Activated CD4-positive, alpha-beta T cell treated with anti-CD3 and anti-CD28 coated beads, Interleukin-10, Interleukin-2, amounts not matched to agents 100 ng/mL and 50 ng/mL, durations not matched to agents 16 hours and 8 hours (primary cell): ENCODE measurements around the gene TLX3.

ENCODE experiments used
- DNase-seq: peaks from one replicate; pipeline ENCODE4 v3.0.0-alpha.2; 2020

TLX3 gene

DNA sequence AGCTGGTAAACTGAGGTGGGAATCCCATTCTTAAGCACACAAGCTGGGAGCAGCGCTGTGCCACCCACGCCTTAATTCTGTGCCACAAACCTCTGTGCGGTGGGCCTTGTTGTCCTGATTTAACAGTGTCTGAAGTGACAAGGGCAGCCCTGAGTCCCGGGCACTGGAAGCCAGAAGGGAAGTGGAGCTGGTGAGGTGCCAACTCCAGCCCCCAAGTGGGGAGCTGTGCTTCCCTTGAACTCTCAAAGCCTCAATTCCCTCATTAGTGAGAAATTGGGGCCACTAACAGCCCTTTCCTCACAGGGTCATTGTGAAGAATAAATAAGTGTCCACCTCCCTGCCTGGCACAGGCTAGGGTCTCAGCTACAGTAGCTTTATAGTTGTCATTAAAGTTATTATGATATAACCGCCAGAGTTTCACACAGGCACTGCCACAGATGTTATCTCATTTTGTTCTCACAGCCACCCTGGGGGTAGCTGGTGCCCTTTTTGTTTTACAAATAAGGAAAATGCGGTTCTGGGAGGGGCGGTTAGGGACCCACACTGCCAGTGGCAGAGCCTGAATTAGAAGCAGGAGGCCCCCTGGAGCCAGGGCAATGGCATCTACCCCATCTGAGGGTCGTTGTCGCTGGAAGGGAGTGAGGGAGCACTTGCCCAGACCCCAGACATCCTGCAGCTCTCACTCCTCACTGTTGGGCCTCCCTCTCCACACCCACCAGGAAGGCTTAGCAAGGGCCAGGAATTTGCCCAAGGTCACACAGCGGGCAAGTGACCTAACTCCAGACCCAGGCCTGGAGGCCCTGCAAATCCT lies 2.1 kb upstream of the TLX3 start:
- DNase-seq: no peak

DNA sequence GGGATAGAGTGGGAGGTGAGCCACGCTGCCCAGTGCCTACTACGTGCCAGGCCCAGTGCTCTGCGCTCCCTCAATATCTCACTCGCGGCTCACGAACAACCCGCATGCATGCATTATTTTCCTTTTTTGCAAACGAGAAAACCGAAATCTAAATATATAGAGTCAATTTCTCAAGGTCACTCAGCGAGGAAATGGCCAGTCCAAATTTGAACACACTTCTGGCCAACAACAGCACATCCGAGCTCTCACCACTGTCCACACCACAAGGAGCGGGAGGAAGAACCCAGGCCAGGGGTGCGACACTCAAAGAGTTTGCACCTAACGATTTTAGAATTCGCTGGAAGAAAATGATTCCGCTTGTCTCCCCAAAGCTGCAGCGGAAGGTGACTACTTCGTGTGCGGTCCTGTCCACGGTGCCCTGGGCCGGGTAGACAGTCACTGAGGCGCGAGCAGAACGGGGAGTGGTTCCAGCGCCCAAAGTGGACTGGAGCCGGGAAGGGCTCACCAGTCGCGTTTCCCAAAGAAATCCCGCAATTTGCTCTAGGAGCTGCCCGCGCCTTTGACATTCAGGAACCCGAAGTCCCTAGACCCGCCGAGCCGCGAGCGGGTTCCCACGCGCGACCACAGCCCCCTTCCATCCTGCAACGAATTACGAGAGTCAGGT lies 1.1 kb upstream of the TLX3 start:
- DNase-seq: no peak

DNA sequence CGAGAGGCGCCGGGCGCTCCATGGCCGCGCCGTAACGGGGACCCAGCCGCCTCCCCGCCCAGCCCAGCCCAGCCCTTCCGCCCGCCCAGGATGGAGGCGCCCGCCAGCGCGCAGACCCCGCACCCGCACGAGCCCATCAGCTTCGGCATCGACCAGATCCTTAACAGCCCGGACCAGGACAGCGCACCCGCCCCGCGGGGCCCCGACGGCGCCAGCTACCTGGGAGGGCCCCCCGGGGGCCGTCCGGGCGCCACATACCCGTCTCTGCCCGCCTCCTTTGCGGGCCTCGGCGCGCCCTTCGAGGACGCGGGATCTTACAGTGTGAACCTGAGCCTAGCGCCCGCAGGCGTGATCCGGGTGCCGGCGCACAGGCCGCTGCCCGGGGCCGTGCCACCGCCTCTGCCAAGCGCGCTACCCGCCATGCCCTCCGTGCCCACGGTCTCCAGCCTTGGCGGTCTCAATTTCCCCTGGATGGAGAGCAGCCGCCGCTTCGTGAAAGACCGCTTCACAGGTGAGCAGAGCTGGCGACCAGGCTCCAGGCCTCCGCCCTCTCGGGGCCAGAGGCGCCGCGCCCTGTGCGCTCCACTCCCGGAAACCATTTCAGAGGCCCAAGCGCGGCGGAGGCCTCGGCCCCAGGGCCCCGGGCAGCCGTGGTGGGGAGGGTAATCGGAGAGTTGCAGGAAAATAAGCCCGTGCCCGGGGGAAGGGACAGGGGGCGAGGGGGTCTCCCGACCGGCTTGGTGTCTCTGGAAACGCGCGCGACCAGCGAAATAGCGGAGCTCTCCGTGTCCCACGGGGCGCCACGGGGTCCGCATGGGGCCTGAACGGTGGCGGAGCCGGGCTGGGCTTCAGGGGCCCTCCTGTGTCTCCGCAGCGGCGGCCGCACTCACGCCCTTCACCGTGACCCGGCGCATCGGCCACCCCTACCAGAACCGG lies 496 bp downstream of the TLX3 start:
- DNase-seq: no peak

DNA sequence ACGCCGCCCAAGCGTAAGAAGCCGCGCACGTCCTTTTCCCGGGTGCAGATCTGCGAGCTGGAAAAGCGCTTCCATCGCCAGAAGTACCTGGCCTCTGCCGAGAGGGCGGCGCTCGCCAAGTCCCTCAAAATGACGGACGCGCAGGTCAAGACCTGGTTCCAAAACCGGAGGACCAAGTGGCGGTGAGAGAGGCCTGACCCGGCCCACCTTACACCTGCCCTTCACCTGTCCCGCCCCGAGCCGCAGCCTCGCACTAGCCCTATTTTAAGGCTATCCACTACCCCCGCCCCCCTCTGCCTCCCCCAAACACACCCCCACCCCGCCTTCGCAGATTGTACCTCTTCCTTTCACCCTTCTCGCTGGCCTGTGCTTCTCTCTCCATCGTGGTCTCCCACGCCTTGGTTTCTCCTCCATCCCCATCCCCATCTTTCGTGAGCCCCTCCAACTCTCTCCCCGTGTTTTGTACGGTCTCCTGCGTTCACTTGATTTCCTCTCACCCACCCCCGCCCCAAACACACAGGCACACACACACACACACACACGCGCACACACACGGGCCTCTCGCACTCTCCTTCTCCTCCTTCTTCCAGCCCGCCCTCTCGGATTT lies 1.3 kb downstream of the TLX3 start:
- DNase-seq: peak; percentile 56

DNA sequence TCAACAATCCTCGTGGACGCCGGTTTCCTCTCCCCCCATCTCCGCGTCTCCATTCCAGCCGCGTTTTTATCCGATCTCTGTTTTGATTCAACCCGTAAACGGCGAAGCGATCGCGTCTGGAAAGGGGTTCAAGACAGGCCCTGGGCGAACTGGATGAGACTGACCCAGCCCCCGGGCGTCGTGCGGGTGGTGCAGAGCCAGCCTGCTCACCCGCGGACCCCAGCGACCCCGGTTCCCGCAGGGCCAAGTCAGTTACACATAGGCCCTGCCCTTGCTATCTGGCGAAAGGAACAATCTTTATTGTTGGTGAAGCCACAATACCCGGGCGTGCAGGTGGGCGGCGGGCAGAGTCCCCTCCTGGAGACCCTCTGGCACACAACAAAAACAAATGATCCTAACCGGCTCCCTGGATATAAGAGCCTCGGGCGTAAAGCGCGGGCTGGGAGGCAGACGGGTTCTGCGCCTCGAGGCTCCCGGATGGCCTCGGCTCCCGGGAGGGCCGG lies 1.8 kb downstream of the TLX3 start:
- DNase-seq: no peak

DNA sequence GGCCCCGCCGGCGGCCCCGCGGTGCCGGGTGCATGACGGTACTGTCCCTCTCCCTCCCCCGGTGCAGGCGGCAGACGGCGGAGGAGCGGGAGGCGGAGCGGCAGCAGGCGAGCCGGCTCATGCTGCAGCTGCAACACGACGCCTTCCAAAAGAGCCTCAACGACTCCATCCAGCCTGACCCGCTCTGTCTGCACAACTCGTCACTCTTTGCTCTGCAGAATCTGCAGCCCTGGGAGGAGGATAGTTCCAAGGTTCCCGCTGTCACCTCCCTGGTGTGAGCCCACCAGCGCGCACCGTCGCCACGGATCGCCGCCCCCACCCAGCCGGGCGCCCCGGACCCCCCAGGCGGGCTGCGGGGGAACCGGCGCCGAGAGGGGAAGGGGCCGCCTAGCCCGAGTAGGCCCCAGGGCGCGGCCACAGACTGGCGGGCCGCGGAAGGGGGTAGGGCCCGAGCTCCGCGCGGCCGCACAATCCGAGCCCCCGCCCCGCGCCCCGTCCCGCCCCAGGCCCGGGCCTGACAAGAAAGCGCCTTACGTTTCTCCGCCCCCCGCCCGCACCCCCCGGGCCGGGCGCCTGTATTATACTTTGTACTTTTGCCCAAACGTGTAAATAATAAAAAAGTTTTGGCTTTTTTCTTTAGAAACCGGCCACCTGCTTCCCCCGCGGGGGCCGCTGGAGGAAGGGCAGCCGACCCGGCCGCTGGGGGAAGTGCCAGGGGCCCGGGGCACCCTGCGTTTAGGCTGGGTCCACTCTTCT lies 2.5 kb downstream of the TLX3 start:
- peak; percentile 29 for DNase-seq

DNA sequence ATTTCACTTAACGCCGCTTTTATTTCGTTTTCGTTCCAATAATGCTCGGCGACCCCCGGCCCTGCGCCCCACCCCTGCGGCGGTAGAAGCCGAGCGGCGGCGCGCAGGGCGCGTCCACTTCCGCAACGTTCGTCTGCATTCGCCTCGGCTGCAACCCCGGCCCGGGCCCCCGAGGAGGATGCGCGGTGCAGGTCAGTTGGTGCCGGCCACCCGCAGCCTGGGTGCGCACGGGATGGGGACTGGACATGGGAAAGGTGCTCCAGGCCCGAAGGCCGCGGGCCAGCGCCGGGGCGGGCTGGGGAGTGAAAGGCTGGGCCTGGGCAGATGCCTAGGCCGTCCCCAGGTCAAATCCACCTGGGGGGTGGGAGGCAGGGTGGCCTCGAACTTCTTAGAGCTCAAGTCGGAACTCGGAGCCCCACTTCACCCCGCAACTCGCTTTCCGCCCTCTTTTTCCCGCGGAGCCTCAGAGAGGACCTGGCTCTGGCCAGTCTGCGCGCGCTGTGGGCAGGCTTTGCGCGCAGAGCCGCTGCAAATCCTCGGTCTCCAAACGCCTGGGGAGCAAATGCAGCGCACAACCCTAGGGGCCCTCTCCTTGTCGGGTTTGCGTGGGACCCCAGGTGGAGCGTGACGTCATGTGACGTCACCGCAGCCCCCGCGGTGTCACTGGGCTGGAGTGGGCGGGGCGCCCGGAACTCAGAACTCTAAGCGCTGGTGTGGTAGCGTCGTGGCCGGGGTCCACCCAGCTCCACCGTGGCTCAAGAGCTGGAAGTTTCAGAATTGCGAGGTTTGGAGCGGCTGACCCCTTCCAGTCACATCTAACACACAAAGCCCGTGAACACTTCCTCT lies 3.3 kb downstream of the TLX3 start:
- DNase-seq: no peak

DNA sequence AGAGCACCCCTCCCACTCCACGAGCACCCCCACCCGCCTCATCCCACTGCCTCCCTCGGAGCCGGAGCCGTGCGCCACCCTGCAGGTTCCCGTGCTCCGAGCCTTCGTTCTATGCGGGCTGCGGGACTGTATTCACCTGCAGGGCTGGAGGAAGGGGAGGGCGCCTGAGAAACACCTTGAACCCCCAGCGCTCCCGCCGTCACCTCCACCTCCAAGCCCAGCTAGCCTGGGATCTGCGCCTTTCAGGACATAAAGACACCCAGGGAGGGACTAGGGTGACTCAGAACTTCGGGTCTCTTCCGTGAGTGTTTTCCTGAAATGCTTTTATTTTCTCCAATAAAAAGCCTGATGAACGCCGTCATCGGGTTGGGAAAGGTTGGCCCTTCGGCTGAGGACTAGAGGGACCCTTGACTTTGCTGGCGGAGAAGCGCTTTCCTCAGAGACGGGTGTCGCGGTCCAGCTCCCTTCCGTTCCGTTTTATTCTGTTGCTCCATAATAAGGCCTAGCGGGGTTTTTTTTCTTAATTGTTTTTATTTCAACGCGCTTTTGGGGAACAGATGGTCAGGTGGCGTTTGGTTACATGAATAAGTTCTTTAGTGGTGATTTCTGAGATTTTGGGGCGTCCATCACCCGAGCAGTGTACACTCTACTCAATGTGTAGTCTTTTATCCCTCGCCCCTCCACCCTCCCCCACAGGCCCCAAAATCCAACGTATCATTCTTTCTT lies 4.6 kb downstream of the TLX3 start:
- DNase-seq: no peak

DNA sequence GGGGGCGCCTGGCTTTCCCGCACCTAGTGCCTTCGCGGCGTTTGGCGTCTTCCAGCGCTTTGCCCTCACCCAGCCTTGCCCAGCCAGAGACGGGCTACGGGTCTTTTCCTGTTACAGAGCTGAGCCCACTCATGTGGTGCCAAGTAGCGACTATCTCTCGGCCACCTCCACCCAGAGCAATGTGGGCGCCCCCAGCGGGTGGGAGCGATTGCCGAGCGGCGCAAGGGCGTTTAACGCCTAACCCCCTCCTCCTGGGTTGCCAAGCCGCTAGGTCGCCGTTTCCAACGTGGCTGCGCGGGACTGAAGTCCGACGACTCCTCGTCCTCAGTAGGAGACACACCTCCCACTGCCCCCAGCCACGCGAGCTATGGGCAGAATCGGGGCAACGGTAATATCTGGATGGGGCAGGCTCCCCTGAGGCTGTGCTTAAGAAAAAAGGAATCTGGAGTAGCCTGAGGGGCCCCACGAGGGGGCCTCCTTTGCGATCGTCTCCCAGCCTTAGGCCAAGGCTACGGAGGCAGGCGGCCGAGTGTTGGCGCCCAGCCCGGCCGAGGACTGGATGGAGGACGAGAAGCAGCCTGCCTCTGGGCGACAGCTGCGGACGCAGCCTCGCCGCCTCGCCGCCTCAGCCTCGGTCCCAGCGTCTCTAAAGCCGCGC lies 5.8 kb downstream of the TLX3 start:
- no peak for DNase-seq

DNA sequence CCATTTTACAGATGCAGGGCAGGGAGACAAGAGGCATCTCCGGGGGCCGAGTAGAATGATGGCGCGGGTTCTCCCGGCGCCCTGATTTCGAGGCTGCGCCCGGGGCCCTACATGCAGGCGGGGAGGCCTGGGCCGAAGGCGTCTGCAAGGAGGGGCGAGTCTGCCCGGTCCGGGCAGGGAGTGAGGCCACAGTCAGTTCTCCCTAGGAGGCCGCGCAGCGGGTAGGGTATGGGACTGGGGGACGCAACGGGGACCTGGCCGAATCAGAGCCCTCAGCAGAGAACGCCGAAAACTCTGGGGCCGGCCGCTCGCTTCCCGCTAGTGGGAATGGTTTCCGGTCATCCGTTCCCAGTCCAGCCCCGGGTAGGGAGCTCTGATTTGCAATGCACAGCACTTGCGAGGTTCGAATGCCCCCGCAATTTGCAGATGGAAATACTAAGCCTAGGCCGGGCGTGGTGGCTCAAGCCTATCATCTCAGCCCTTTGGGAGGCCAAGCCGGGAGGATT lies 6.4 kb downstream of the TLX3 start:
- no peak for DNase-seq

DNA sequence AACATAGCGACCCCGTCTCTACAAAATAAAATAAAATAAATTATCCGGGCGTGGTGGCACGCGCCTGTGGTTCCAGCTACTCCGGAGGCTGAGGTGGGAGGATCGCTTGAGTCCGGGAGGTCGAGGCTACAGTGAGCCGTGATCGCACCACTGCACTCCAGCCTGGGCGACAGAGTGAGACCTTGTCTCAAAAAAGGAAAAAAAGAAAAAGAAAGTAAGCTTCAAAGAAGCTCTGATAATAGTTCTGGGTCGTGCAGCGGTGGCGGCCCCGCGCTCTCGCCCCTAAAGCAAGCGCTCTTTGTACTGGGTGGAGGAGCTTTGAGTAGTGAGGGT lies 6.8 kb downstream of the TLX3 start:
- DNase-seq: no peak

DNA sequence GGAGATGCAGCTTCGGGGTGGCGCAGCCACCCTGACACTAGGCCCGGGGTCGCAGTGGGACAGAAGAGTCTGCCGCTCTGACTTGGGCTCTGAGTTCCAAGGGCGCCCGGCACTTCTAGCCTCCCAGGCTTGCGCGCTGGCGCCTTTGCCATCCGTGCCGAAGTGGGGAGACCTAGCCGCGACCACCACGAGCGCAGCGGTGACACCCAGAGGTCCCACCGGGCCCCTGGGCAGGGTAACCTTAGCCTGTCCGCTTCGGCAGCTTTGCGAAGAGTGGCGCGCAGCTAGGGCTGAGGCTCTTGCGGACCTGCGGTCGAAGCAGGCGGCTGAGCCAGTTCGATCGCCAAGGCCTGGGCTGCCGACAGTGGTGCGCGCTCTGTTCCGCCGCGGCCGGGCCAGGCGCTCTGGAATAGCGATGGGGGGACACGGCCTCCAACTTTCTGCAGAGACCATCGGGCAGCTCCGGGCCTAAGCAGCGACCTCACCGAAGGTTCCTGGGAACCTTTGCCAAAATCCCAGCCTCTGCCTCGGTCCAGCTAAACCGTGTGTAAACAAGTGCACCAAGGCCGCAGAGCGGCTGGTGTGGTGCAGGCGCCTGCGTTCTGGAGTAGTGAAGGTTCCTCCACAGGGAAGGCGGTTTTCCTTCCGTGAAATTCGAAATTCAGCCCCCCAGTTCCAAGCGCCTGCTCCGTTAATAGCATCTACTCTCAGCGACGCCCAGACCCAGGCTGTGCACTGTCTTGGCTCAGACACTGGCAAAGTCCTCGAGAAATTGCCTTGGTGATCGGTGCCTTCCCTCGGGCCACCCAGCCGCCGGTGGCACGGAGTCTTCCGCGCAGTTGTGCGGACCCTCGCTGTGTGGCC lies 7.4 kb downstream of the TLX3 start:
- DNase-seq: no peak

DNA sequence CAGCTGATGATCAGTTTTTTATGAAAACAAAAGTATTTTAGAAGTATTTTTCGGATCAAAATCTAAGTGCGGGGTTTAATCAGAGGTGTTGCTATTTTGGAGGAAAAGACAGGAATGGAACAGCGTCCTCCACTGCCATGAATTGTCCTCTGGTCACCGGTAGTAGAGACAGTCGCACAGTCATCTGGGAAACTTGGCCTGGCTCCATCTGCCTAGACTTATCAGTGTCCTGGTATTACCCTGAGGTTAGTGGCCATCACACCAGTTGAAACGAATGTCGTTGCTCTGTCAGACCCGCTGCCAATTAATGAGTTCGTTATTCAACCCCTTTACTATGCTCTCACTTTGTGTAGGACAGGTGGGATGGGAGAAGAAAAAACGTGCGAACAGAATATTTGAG lies 8.2 kb downstream of the TLX3 start:
- DNase-seq: no peak

DNA sequence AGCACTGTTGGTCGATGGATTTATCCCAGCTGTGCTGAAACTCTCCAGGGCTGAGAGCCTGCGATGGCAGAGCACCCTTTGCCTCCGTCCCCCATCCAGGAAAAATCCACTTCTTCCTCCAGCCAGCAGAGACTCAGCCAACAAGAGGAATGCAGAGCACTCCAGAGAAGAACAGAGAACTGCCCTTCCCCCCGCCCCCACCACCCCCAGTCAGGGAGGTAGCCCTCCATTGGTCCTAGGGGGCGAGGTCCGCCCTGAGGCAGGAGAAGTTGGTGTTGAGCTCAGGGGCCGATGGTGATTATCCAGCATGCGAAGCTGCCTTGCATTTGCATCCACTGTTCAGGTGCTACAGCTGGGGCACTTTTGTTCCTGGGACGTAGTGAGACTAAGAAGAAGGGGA lies 9.0 kb downstream of the TLX3 start:
- DNase-seq: no peak

DNA sequence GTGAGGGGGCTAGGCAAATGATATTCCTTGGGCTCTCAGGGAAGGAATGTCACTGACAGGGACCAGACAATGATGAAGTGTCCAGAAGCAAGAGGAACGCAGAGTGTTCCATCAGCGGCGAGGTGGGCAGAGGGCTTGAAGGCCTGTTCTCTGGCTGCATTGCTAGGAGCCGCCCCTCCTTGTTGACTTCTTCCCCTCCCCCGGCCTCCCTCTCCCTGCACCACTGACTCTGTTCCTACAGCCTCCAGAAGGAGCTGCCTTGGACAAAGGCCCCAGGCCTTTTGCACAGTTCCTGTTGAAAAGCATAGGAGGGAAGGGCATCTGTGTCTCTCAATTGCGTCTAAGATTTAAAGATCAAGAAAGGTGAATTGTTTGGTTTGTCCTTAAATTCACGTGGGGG lies 12.4 kb downstream of the TLX3 start:
- no peak for DNase-seq

DNA sequence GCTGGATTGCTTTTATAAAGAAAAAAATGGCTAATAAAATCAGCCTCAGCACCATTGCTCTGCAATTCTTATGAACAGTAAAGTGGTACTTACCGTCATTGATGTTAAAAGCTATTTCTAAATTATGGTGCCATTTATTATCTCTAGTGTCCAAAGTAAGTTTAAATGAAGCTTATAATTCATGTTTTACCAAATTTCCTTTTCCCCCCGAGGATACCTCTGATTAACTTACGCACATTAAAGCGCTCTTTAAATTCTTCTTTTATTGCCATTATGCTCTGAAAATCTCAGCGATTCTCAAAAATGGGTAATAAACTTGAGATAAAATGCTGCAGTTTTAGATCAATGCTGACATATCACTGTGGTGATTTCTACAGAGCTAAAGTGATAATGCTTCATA lies 13.5 kb downstream of the TLX3 start:
- DNase-seq: no peak

DNA sequence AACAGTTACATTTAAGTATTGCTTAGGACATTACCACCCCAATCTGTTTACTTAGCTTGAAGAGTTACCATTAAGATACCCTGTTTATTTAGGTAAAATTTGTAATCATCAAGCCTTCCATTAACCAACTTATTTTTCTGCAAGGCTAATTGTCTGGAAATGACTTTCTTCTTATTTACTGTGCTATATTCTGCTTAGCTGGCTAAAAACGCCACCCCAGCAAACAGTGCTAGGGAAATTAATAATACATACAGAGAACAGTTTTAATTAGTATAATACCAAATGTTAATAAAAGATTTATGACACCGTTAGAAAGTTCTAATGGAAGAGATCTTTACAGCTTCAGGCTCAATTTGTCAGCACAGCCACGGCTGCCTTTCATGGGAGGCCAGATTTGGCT lies 14.0 kb downstream of the TLX3 start:
- DNase-seq: no peak

DNA sequence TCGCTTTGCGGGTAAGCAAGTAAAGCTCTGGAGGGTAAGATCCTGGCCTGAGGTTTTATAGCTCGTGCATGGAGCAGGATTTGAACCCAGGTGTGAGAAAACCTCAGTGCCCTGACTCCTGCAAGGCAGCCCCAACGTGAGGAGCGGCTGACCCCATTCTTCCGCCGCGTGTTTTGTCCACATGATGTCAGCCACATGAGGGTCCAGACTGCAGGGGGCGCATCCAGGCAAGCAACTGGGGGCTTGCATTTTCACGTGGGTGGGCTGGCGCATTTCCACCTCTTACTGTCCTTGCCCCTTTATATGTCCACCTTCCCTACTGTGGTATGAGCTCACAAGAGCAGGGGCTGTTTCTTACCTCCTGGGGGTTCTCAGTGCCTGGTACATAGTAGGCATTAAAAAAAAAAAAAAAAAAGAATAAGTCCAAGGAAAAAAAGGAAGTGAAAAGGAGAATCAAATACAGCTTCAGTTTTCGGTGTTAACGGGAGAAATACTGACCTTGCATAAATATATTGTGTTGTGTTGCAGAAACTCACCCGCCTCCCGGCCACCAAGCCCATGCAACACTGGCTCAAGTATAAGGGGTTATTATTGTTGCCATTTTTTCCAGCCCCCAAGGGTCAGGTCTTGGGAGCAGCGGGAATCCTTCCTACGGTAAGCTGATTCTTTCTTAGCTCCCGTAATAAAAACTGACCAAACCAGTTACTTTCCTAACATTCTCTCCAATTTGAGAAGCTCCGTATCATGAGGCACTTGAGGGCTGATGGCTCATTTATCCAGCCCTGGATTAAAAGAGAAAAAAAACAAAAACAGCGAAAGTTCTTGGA lies 15.0 kb downstream of the TLX3 start:
- DNase-seq: no peak
